Thoracic aorta (tissue), 2 donors: ENCODE measurements around the gene CLCN4. TPM values are rescaled to one million over a fixed set of nuclear protein-coding genes. Genes with fewer than 3 reads are reported as not detected.

Experiments used
- ATAC-seq: fragments of 150-250 bp; one replicate; pipeline ENCODE4 v1.8.0; 2017; ENCODE audit warnings: low read depth; ENCODE audit not compliant: insufficient number of reproducible peaks, low FRiP score
- DNase-seq: peaks from one replicate; pipeline ENCODE4 v3.0.0-alpha.2; 2020; ENCODE audit warnings: low spot score
- H3K27ac ChIP-seq, 2 donors: fragments of 200-600 bp; sonication (generic); 1 replicate in 1 of 2; 2 replicates in 1 of 2; pipeline ENCODE4 v1.5.1; 2016; ENCODE audit warnings: mild to moderate bottlenecking in 2 of 2, moderate library complexity in 2 of 2
- H3K27me3 ChIP-seq: fragments of 200-600 bp; sonication (generic); replicated peaks from 2 replicates; pipeline ENCODE4 v1.6.0; 2016; ENCODE audit warnings: mild to moderate bottlenecking; ENCODE audit not compliant: insufficient read depth
- H3K36me3 ChIP-seq: fragments of 200-600 bp; sonication (generic); one replicate; pipeline ENCODE4 v1.5.1; 2016
- H3K4me1 ChIP-seq, 2 donors: fragments of 200-600 bp; sonication (generic); 1 replicate in 1 of 2; 2 replicates in 1 of 2; pipeline versions ENCODE4 v1.5.1 to v1.6.0; 2016; ENCODE audit warnings: low read depth in 2 of 2, mild to moderate bottlenecking in 1 of 2; ENCODE audit not compliant: control insufficient read depth in 1 of 2
- H3K4me3 ChIP-seq: fragments of 200-600 bp; sonication (generic); 2 replicates; pipeline ENCODE4 v1.5.1; 2016; ENCODE audit warnings: mild to moderate bottlenecking
- H3K9me3 ChIP-seq: fragments of 200-600 bp; sonication (generic); 2 replicates; pipeline ENCODE4 v1.5.1; 2016
- CTCF ChIP-seq: fragments of 200-600 bp; sonication (generic); IDR thresholded peaks from one replicate; pipeline ENCODE4 v1.5.1; 2019; ENCODE audit warnings: antibody characterized with exemption
- total RNA-seq, 2 donors: library from RNA; depleted of rRNA; stranded (reverse); fragments of >200 nt; gene quantifications; one replicate each; pipeline versions ENCODE4 v1.1.0 to v1.2.3, GENCODE V29; 2016

CLCN4 gene
- total RNA-seq, 2 donors from 2014 or later: 3.5 to 5.6 TPM

DNA sequence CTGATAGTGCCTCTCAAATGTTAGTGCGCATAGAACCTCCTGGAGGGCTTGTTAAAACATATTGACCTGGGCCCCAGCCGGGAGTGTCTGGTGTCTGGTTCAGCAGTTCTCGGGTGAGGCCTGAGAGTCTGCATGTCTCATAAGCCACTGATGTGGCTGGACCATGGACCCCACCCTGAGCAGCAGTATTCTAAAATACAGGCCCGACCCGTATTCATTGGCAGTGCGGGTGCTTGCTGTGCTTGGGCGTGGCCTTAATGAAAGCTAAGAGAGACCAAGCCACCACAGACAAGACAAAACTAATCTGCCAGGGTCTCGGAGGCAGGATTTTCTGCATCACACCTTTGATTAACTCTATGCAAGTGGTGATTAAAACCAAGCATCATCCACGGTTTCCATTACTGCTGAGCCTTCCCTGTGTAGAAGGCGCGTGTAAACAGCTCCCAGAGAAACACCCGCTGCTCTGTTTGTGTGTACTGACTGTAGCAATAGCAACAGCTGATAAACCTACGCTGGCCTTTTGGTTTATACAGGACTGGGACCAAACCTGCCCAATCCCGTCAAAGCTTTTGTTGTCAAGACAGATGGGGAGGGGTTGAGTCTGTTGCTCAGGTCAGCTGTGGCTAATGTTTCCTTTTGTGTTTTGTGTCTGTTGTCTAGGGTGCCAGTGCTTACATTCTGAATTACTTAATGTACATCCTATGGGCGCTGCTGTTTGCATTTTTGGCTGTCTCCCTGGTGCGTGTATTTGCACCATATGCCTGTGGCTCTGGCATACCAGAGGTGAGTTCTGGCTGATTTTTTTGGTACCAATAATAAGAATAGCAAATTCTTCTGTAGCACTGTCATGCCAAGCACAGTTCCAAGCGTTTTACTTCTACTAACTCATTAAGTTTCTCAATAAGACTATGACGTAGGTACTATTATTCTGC is 40.8 kb downstream of the CLCN4 start:
- Histone ChIP-seq H3K36me3 (no peaks in the 10 kb centered on the region), H3K27ac (no peak overlapping the region), H3K9me3 (no peaks in the 10 kb centered on the region), H3K4me3 (no peak overlapping the region), H3K27me3 (no peaks in the 10 kb centered on the region), H3K4me1 (no peaks in the 10 kb centered on the region)
- TF ChIP-seq CTCF: no peak
- ATAC-seq (no peak), DNase-seq (no peak)

DNA sequence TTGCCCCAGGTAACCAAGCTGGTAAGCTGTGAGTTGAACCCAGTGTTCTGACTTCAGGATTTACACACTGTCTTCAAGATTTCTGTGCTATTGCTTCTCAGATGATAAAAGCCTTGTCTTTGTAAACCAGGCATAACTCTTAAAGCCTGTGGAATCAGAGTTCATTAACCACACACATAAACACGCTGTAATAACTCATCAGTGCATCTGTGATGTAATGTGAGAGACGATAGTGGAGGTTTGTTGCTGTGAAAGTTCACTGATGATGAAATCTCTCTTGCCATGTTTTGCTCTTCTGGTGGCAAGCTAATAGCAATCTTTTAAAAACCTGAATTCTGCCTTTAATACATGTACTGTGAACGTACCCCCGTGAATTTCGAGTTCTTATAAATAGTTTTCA is 41.5 kb downstream of the CLCN4 start:
- H3K4me1 ChIP-seq: no peaks in the 10 kb centered on the region
- DNase-seq (no peak), ATAC-seq (no peak)
- no peaks in the 10 kb centered on the region for H3K27me3 ChIP-seq
- no peaks in the 10 kb centered on the region for H3K9me3 ChIP-seq
- no peak overlapping the region for H3K4me3 ChIP-seq
- H3K27ac ChIP-seq: no peak overlapping the region
- no peaks in the 10 kb centered on the region for H3K36me3 ChIP-seq
- TF ChIP-seq CTCF: no peak

GRCh38 chrX:10199212-10199611 is 42.4 kb downstream of the CLCN4 start:
- DNase-seq (no peak), ATAC-seq (no peak)
- no peak for TF ChIP-seq CTCF
- no peaks in the 10 kb centered on the region for H3K4me1 ChIP-seq
- H3K36me3 ChIP-seq: no peaks in the 10 kb centered on the region
- no peaks in the 10 kb centered on the region for H3K27me3 ChIP-seq
- no peak overlapping the region for H3K4me3 ChIP-seq
- H3K27ac ChIP-seq: no peak overlapping the region
- no peaks in the 10 kb centered on the region for H3K9me3 ChIP-seq

GRCh38 chrX:10203617-10204016 is 46.8 kb downstream of the CLCN4 start:
- no peaks in the 10 kb centered on the region for H3K4me1 ChIP-seq
- H3K36me3 ChIP-seq: no peaks in the 10 kb centered on the region
- H3K4me3 ChIP-seq: no peak overlapping the region
- H3K27ac ChIP-seq: no peak overlapping the region
- DNase-seq (no peak), ATAC-seq (no peak)
- H3K9me3 ChIP-seq: no peaks in the 10 kb centered on the region
- H3K27me3 ChIP-seq: no peaks in the 10 kb centered on the region
- TF ChIP-seq CTCF: no peak

DNA sequence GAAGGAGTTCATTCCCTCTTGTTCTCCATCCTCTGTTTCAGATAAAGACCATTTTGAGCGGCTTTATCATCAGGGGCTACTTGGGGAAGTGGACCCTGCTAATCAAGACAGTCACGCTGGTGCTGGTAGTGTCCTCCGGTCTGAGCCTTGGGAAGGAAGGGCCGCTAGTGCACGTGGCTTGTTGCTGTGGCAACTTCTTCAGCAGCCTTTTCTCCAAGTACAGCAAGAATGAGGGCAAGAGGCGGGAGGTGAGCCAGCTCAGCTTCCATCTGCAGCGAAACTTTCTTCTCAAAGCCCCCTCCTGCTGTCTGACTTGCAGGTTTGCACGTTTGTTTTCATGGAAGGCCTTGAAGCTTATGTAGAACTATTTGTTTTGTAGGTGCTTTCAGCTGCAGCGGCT is 49.5 kb downstream of the CLCN4 start:
- Histone ChIP-seq H3K27me3 (no peaks in the 10 kb centered on the region), H3K9me3 (no peaks in the 10 kb centered on the region), H3K27ac (no peak overlapping the region), H3K4me3 (no peak overlapping the region), H3K36me3 (no peaks in the 10 kb centered on the region), H3K4me1 (no peaks in the 10 kb centered on the region)
- no peak for DNase-seq
- no peak for ATAC-seq
- no peak for TF ChIP-seq CTCF
